Fibroblast of the aortic adventitia (primary cell): Measurements from ENCODE around the gene LYPD3. TPM values are rescaled to one million over a fixed set of nuclear protein-coding genes. Genes with fewer than 3 reads are reported as not detected.

ENCODE experiments used
- DNase-seq: peaks from one replicate; pipeline ENCODE4 v3.0.0-alpha.2; 2010; ENCODE audit warnings: low read depth
- H3K4me3 ChIP-seq: 2 replicates; pipeline ENCODE4 v1.5.1; 2011; ENCODE audit warnings: low read depth, mild to moderate bottlenecking, control low read depth, low read length, moderate library complexity
- total RNA-seq: library from RNA; depleted of rRNA; stranded (reverse); fragments of >200 nt; gene quantifications from 2 replicates; pipeline ENCODE4 v1.2.3, GENCODE V29; 2012; ENCODE audit warnings: low replicate concordance
- TF ChIP-seq, protein P1 (sequence below): IDR thresholded peaks from 2 replicates; pipeline ENCODE4 v1.5.1; 2011; ENCODE audit warnings: mild to moderate bottlenecking, low read length, control low read depth, inconsistent platforms; ENCODE audit not compliant: insufficient read depth

Gene LYPD3
- total RNA-seq, 1 donor = 0.36 TPM

DNA sequence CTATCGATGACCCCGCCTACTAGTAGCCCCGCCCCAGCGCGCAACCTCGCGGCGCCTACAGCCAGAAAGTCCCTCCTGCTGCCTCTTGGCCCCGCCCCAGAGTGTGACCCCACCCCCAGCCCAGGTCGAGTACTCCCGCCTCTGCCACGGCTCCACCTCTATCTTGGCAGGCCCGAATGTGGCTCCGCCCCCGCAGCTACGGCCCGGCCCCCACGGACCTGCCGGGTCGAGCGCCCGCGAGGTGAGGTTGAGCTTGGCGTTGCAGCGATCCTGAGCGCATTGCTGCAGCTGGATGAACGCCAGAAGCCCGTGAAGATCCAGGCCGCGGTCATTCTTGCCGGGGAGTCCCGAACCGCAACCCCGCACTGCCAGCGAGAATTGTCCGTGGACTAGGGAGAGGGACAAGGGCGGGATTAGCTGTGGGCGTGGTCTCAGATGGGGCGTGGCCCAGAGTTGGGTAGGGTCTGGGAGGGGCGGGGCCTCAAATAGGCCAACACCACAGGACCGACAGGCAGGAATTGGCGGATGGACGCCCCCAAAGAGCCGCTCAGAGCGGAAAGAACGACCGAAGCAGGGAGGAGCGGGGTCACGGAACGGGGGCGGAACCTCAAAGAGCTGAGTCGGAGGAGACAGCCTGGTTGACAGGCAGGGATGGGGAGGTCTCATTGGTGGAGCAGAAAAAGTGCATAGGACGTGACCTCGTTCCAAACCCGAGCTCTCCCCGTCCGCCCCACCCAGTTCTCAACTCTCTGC lies 1.9 kb downstream of the LYPD3 start:
- H3K4me3 ChIP-seq = peak overlapping the region; percentile 72
- TF ChIP-seq, protein P1, sequence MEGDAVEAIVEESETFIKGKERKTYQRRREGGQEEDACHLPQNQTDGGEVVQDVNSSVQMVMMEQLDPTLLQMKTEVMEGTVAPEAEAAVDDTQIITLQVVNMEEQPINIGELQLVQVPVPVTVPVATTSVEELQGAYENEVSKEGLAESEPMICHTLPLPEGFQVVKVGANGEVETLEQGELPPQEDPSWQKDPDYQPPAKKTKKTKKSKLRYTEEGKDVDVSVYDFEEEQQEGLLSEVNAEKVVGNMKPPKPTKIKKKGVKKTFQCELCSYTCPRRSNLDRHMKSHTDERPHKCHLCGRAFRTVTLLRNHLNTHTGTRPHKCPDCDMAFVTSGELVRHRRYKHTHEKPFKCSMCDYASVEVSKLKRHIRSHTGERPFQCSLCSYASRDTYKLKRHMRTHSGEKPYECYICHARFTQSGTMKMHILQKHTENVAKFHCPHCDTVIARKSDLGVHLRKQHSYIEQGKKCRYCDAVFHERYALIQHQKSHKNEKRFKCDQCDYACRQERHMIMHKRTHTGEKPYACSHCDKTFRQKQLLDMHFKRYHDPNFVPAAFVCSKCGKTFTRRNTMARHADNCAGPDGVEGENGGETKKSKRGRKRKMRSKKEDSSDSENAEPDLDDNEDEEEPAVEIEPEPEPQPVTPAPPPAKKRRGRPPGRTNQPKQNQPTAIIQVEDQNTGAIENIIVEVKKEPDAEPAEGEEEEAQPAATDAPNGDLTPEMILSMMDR = no peak
- DNase-seq = peak; percentile 84

- DNase-seq = no peak
- TF ChIP-seq, protein P1 = no peak
- peak overlapping the region; percentile 72 for H3K4me3 ChIP-seq
These were observed 2.5 kb downstream of the LYPD3 start for GRCh38 chr19:43462785-43463380.

GRCh38 chr19:43462383-43462782 lies 3.0 kb downstream of the LYPD3 start:
- TF ChIP-seq, protein P1 = no peak
- DNase-seq = no peak
- H3K4me3 ChIP-seq = no peak overlapping the region

DNA sequence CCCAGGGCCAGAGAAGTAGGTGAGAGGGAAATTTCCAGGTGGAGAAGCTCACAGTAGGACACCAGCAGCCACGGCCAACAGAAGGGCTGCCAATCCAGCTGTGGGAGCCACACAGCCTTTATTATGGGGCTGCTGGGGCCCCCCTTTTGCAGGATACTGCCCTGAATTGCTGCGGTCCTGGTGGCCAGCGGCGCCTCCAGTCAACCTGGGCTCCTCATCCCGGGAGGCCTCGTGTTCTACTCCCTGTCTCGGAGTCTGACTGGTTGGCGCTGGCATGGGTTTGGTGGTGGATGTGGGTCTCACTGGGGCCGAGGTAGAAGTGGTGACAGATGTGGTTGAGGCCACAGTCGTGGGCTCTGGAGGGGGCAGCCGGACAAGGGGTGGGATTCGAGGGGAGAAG lies 4.1 kb downstream of the LYPD3 start:
- TF ChIP-seq, protein P1 = no peak
- H3K4me3 ChIP-seq = no peak overlapping the region
- DNase-seq = no peak

GRCh38 chr19:43460362-43461016 lies 4.9 kb downstream of the LYPD3 start:
- H3K4me3 ChIP-seq = no peak overlapping the region
- DNase-seq = no peak
- TF ChIP-seq, protein P1 = no peak

GRCh38 chr19:43457809-43458208 lies 7.6 kb downstream of the LYPD3 start:
- H3K4me3 ChIP-seq = no peak overlapping the region
- TF ChIP-seq, protein P1 = no peak
- DNase-seq = no peak
